ENCODE results near the gene SLC35F4. TPM values are rescaled to one million over a fixed set of nuclear protein-coding genes. Genes with fewer than 3 reads are reported as not detected.

The SLC35F4 gene
- total and polyA plus RNA-seq, 2 of the 8 experiments (the other 6 are each of a cell fraction or from before 2014, with no cell fraction given): not detected

GRCh38 chr14:57846596-57846995, 19.3 kb downstream of the SLC35F4 start (continued):
- TF ChIP-seq BACH1 (IDR thresholded peaks at IDR 0.05; ENCODE audit: low read length): no peak
